SU-DHL-6 (cell line): ENCODE results near the gene P2RX6.
"Not testable (repeated sequence)": the region's sequence is repeated elsewhere in the genome, so short reads cannot be mapped to it uniquely, and the experiment has no call there.

Experiments used
- H2AFZ ChIP-seq: fragments of 200-600 bp; sonication (generic); 2 replicates; pipeline ENCODE4 v1.6.1; 2014; ENCODE audit warnings: low read depth, mild to moderate bottlenecking, moderate library complexity, mixed read lengths, antibody characterized with exemption, low read length; ENCODE audit not compliant: severe bottlenecking
- H3F3A ChIP-seq: fragments of 200-600 bp; shearing (Covaris generic); 2 replicates; pipeline ENCODE4 v1.6.0; 2016; ENCODE audit warnings: antibody characterized with exemption, mild to moderate bottlenecking; ENCODE audit not compliant: insufficient read depth
- H3K27ac ChIP-seq: fragments of 200-600 bp; sonication (generic); 2 replicates; pipeline ENCODE4 v1.5.1; 2016; ENCODE audit warnings: low read depth, mild to moderate bottlenecking, low read length, moderate library complexity, mixed read lengths
- H3K27me3 ChIP-seq: fragments of 200-600 bp; sonication (generic), shearing (Covaris generic); 2 replicates; pipeline ENCODE4 v1.6.0; 2014; ENCODE audit warnings: mild to moderate bottlenecking, low read length
- H3K36me3 ChIP-seq: fragments of 200-600 bp; sonication (generic); 2 replicates; pipeline ENCODE4 v1.6.1; 2014; ENCODE audit warnings: mild to moderate bottlenecking, low read length, mixed read lengths
- H3K4me2 ChIP-seq: fragments of 300-600, 200-600 bp; shearing (Covaris generic), sonication (generic); 2 replicates; pipeline ENCODE4 v1.6.0; 2014; ENCODE audit warnings: low read length, low read depth, mild to moderate bottlenecking; ENCODE audit not compliant: poor library complexity, severe bottlenecking
- H3K4me3 ChIP-seq: fragments of 200-600 bp; sonication (generic); 2 replicates; pipeline ENCODE4 v1.5.1; 2014; ENCODE audit warnings: antibody characterized with exemption, low read length, mild to moderate bottlenecking, mixed read lengths; ENCODE audit not compliant: insufficient read depth, poor library complexity, severe bottlenecking
- H3K79me2 ChIP-seq: fragments of 200-600 bp; sonication (generic); 2 replicates; pipeline ENCODE4 v1.6.1; 2014; ENCODE audit warnings: mild to moderate bottlenecking, low read length, moderate library complexity; ENCODE audit not compliant: insufficient read depth
- H3K9ac ChIP-seq: fragments of 200-600 bp; sonication (generic); 2 replicates; pipeline ENCODE4 v1.7.0; 2014; ENCODE audit warnings: mild to moderate bottlenecking, low read length
- H3K9me2 ChIP-seq: fragments of 200-600 bp; sonication (generic); replicated peaks from 2 replicates; pipeline ENCODE4 v1.6.1; 2014; ENCODE audit warnings: low read length; ENCODE audit not compliant: insufficient read depth
- H3K9me3 ChIP-seq: fragments of 200-600 bp; sonication (generic); 2 replicates; pipeline ENCODE4 v1.6.1; 2014; ENCODE audit warnings: low read length, mixed read lengths; ENCODE audit not compliant: insufficient read depth
- H4K20me1 ChIP-seq: fragments of 200-600 bp; sonication (generic); 2 replicates; pipeline ENCODE4 v1.6.1; 2014; ENCODE audit warnings: low read depth, mild to moderate bottlenecking, antibody characterized with exemption, low read length, moderate library complexity, mixed read lengths
- EZH2phosphoT487 ChIP-seq: fragments of 200-600 bp; sonication (generic), shearing (Covaris generic); conservative IDR thresholded peaks from 2 replicates; pipeline ENCODE4 v1.6.1; 2018; ENCODE audit warnings: mild to moderate bottlenecking, antibody characterized with exemption, low read length, moderate library complexity, mixed read lengths
- TF ChIP-seq, protein P1 (sequence below): fragments of 200-600 bp; sonication (generic); IDR thresholded peaks from one replicate; pipeline ENCODE4 v1.5.1; 2017; ENCODE audit warnings: antibody characterized with exemption, mild to moderate bottlenecking, low read length, moderate library complexity; ENCODE audit not compliant: insufficient read depth, poor library complexity, severe bottlenecking

Gene P2RX6

GRCh38 chr22:20967697-20968211 is 47.2 kb upstream of the P2RX6 start:
- no peaks in the 10 kb centered on the region for H3K36me3 ChIP-seq
- H3K9me3 ChIP-seq = no peaks in the 10 kb centered on the region
- H3F3A ChIP-seq = no peaks in the 10 kb centered on the region
- H3K27ac ChIP-seq = no peak overlapping the region
- no peaks in the 10 kb centered on the region for H3K9me2 ChIP-seq
- no peak overlapping the region for H2AFZ ChIP-seq
- no peak overlapping the region for H3K4me2 ChIP-seq
- no peaks in the 10 kb centered on the region for H3K27me3 ChIP-seq
- H3K4me3 ChIP-seq = no peak overlapping the region
- TF ChIP-seq EZH2phosphoT487 = no peak
- TF ChIP-seq, protein P1, sequence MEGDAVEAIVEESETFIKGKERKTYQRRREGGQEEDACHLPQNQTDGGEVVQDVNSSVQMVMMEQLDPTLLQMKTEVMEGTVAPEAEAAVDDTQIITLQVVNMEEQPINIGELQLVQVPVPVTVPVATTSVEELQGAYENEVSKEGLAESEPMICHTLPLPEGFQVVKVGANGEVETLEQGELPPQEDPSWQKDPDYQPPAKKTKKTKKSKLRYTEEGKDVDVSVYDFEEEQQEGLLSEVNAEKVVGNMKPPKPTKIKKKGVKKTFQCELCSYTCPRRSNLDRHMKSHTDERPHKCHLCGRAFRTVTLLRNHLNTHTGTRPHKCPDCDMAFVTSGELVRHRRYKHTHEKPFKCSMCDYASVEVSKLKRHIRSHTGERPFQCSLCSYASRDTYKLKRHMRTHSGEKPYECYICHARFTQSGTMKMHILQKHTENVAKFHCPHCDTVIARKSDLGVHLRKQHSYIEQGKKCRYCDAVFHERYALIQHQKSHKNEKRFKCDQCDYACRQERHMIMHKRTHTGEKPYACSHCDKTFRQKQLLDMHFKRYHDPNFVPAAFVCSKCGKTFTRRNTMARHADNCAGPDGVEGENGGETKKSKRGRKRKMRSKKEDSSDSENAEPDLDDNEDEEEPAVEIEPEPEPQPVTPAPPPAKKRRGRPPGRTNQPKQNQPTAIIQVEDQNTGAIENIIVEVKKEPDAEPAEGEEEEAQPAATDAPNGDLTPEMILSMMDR = no peak
- no peaks in the 10 kb centered on the region for H3K79me2 ChIP-seq
- no peak overlapping the region for H3K9ac ChIP-seq
- H4K20me1 ChIP-seq = no peaks in the 10 kb centered on the region

GRCh38 chr22:20968281-20968977 is 46.5 kb upstream of the P2RX6 start:
- Histone ChIP-seq H3F3A (no peaks in the 10 kb centered on the region), H3K9ac (no peak overlapping the region), H3K4me2 (no peak overlapping the region), H3K36me3 (no peaks in the 10 kb centered on the region), H4K20me1 (no peaks in the 10 kb centered on the region), H3K79me2 (no peaks in the 10 kb centered on the region), H3K9me3 (no peaks in the 10 kb centered on the region), H3K9me2 (no peaks in the 10 kb centered on the region), H3K4me3 (no peak overlapping the region), H3K27ac (no peak overlapping the region), H3K27me3 (no peaks in the 10 kb centered on the region), H2AFZ (no peak overlapping the region)
- TF ChIP-seq EZH2phosphoT487 = no peak
- TF ChIP-seq, protein P1 = no peak

DNA sequence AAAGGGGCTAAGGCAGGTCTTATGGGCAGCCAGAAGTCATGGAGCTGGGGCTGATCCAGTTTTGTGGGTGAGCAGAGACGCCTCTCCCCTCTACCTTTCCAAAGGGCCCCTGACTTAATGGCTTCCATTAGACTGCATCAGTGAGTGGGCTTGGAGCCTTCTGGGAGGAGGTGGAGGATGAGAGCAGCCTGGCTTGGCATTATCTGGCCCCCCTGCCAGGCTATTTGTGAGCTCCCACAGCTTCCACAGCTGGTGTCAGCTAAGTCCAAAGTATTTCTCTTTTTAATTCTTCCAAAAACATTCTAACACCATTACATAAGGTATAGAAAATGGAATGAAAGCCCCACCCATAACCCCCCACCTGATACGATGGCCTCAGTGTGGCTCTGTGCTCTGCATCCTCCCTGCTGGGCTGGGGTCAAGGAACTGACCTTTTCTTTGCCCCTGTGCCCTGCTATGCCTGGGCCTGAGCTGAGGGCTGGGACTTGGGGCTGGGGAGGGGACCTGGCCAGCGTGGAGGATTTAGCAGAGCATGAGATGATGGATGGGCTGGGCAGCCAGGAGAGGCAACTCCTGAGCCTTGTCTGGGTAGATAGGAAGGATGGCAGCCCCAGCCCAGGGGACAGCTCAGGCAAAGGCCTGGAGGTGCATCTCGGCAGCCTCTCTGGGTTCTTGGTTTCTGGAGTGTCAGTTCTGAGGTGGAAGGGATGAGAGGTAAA is 43.9 kb upstream of the P2RX6 start:
- H3K27me3 ChIP-seq = no peaks in the 10 kb centered on the region
- H3K9me2 ChIP-seq = no peaks in the 10 kb centered on the region
- H3K9me3 ChIP-seq = no peaks in the 10 kb centered on the region
- H3K27ac ChIP-seq = no peak overlapping the region
- no peak overlapping the region for H2AFZ ChIP-seq
- no peaks in the 10 kb centered on the region for H3F3A ChIP-seq
- no peak overlapping the region for H3K4me2 ChIP-seq
- H3K79me2 ChIP-seq = no peaks in the 10 kb centered on the region
- no peaks in the 10 kb centered on the region for H3K36me3 ChIP-seq
- H3K4me3 ChIP-seq = no peak overlapping the region
- H3K9ac ChIP-seq = no peak overlapping the region
- H4K20me1 ChIP-seq = no peaks in the 10 kb centered on the region
- TF ChIP-seq EZH2phosphoT487 = no peak

DNA sequence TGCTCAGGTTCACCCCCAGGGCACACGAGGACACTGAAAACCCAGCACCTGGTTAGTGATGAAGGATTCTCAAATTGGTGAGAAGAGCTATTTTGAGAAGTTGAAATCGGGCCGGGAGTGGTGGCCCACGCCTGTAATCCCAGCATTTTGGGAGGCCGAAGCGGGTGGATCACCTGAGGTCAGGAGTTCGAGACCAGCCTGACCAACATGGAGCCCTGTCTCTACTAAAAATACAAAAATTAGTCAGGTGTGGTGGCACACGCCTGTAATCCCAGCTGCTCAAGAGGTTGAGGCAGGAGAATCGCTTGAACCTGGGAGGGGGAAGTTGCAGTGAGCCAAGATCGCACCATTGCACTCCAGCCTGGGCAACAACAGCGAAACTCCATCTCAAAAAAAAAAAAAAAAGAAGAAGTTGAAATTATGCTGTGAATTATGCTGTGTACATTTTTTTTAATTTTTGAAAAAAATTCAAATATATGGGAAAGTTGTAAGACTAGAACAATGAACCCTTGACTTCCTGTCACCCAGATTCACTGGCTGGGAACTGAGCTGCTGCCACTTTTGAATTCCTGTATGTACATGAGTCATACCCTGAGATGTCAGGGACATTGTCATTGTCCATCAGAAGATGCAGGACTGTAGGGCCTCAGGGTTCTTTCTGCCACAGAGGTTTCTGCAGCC is 42.8 kb upstream of the P2RX6 start:
- H4K20me1 ChIP-seq, H3K9ac ChIP-seq, H3K4me2 ChIP-seq, H3K79me2 ChIP-seq, H3K9me3 ChIP-seq, H3K27ac ChIP-seq, H3K9me2 ChIP-seq, H3K4me3 ChIP-seq, H2AFZ ChIP-seq, H3K27me3 ChIP-seq, H3F3A ChIP-seq, H3K36me3 ChIP-seq: not testable (repeated sequence)
